HG03175 (cell line): Measurements from ENCODE around the gene PALMD.

Experiments used
- ATAC-seq: cut with Tn5 transposase; IDR thresholded peaks from one replicate; pipeline ENCODE4 v1.9.1; 2021; ENCODE audit warnings: mild to moderate bottlenecking, moderate library complexity; ENCODE audit not compliant: unreplicated experiment

Gene PALMD

GRCh38 chr1:99634971-99635624, 10.8 kb upstream of the PALMD start:
- no peak for ATAC-seq

- no peak for ATAC-seq
Observed at GRCh38 chr1:99635664-99636063, 10.2 kb upstream of the PALMD start.

- no peak for ATAC-seq
Observed at GRCh38 chr1:99636647-99637175, 9.2 kb upstream of the PALMD start.

- ATAC-seq, result no peak
Observed at GRCh38 chr1:99638853-99639252, 7.1 kb upstream of the PALMD start.

GRCh38 chr1:99639408-99639807, 6.5 kb upstream of the PALMD start:
- no peak for ATAC-seq

- no peak for ATAC-seq
Observed at GRCh38 chr1:99639945-99640344, 6.0 kb upstream of the PALMD start.

- ATAC-seq, result no peak
Observed at GRCh38 chr1:99640672-99641071, 5.2 kb upstream of the PALMD start.

GRCh38 chr1:99641558-99641957, 4.4 kb upstream of the PALMD start:
- ATAC-seq, result no peak

GRCh38 chr1:99642053-99642452, 3.9 kb upstream of the PALMD start:
- ATAC-seq, result no peak

- ATAC-seq, result no peak
Observed at GRCh38 chr1:99643021-99643779, 2.7 kb upstream of the PALMD start.

- no peak for ATAC-seq
Observed at GRCh38 chr1:99644279-99645004, 1.5 kb upstream of the PALMD start.

- ATAC-seq, result no peak
Observed at GRCh38 chr1:99645203-99645602, 710 bp upstream of the PALMD start.

- ATAC-seq, result no peak
Observed at GRCh38 chr1:99646868-99647267, 955 bp downstream of the PALMD start.

GRCh38 chr1:99647490-99647889, 1.6 kb downstream of the PALMD start:
- ATAC-seq, result no peak

GRCh38 chr1:99648107-99648506, 2.2 kb downstream of the PALMD start:
- no peak for ATAC-seq

GRCh38 chr1:99650030-99650429, 4.1 kb downstream of the PALMD start:
- ATAC-seq, result no peak

GRCh38 chr1:99650773-99651437, 5.0 kb downstream of the PALMD start:
- no peak for ATAC-seq

- ATAC-seq, result no peak
Observed at GRCh38 chr1:99652881-99653281, 7.0 kb downstream of the PALMD start.

- no peak for ATAC-seq
Observed at GRCh38 chr1:99655376-99655775, 9.5 kb downstream of the PALMD start.

GRCh38 chr1:99656701-99657100, 10.8 kb downstream of the PALMD start:
- ATAC-seq, result no peak
